HEK293 (cell line): ENCODE data around the gene BORCS8.

ENCODE experiments used
- BCL11B ChIP-seq: fragments of 450-650 bp; formaldehyde crosslinking; IDR thresholded peaks from 2 replicates; pipeline ENCODE4 v1.5.1; 2016; ENCODE audit warnings: low read depth, missing biosample characterization, missing genetic modification characterization
- GFI1B ChIP-seq: fragments of 450-650 bp; formaldehyde crosslinking; IDR thresholded peaks from 2 replicates; pipeline ENCODE4 v1.5.1; 2016; ENCODE audit warnings: missing biosample characterization, missing genetic modification characterization
- HOXA7 ChIP-seq: sonication (generic); formaldehyde crosslinking; IDR thresholded peaks from 2 replicates; pipeline ENCODE4 v1.8.1; 2022; ENCODE audit warnings: missing genetic modification reagents, borderline replicate concordance
- KLF17 ChIP-seq: fragments of 450-650 bp; formaldehyde crosslinking; IDR thresholded peaks from 2 replicates; pipeline ENCODE4 v1.5.1; 2016; ENCODE audit warnings: missing biosample characterization, missing genetic modification characterization
- KLF7 ChIP-seq: fragments of 450-650 bp; formaldehyde crosslinking; IDR thresholded peaks from 2 replicates; pipeline ENCODE4 v1.5.1; 2016; ENCODE audit warnings: missing biosample characterization, missing genetic modification characterization, borderline replicate concordance
- KLF9 ChIP-seq: fragments of 450-650 bp; formaldehyde crosslinking; IDR thresholded peaks from 2 replicates; pipeline ENCODE4 v1.5.1; 2016; ENCODE audit warnings: missing biosample characterization, missing genetic modification characterization, low read depth
- MZF1 ChIP-seq: fragments of 450-650 bp; formaldehyde crosslinking; IDR thresholded peaks from 2 replicates; pipeline ENCODE4 v1.5.1; 2017; ENCODE audit warnings: missing biosample characterization, missing genetic modification characterization, borderline replicate concordance
- SP3 ChIP-seq: fragments of 450-650 bp; formaldehyde crosslinking; IDR thresholded peaks from 2 replicates; pipeline ENCODE4 v1.5.1; 2016; ENCODE audit warnings: missing biosample characterization, missing genetic modification characterization
- ZFHX2 ChIP-seq: fragments of 450-650 bp; formaldehyde crosslinking; conservative IDR thresholded peaks from 2 replicates; pipeline ENCODE4 v1.5.1; 2016; ENCODE audit warnings: missing biosample characterization, missing genetic modification characterization
- ZIC2 ChIP-seq: fragments of 450-650 bp; formaldehyde crosslinking; IDR thresholded peaks from 2 replicates; pipeline ENCODE4 v1.5.1; 2016; ENCODE audit warnings: missing biosample characterization, missing genetic modification characterization
- ZNF146 ChIP-seq: fragments of 450-650 bp; formaldehyde crosslinking; IDR thresholded peaks from 2 replicates; pipeline ENCODE4 v1.5.1; 2016; ENCODE audit warnings: missing biosample characterization, missing genetic modification characterization
- ZNF184 ChIP-seq: fragments of 450-650 bp; IDR thresholded peaks from 2 replicates; pipeline ENCODE4 v1.5.1; 2018; ENCODE audit warnings: missing biosample characterization, mild to moderate bottlenecking, missing genetic modification characterization
- ZNF211 ChIP-seq: fragments of 450-650 bp; formaldehyde crosslinking; IDR thresholded peaks from 2 replicates; pipeline ENCODE4 v1.5.1; 2016; ENCODE audit warnings: low read depth, missing biosample characterization, missing genetic modification characterization
- ZNF335 ChIP-seq: fragments of 450-650 bp; formaldehyde crosslinking; conservative IDR thresholded peaks from 2 replicates; pipeline ENCODE4 v1.5.1; 2016; ENCODE audit warnings: missing biosample characterization, missing genetic modification characterization
- ZNF354C ChIP-seq: fragments of 450-650 bp; formaldehyde crosslinking; IDR thresholded peaks from 2 replicates; pipeline ENCODE4 v1.5.1; 2016; ENCODE audit warnings: missing biosample characterization, missing genetic modification characterization, low read depth, borderline replicate concordance
- ZNF398 ChIP-seq: fragments of 450-650 bp; formaldehyde crosslinking; IDR thresholded peaks from 2 replicates; pipeline ENCODE4 v1.5.1; 2017; ENCODE audit warnings: missing biosample characterization, missing genetic modification characterization
- ZNF510 ChIP-seq: fragments of 450-650 bp; formaldehyde crosslinking; IDR thresholded peaks from 2 replicates; pipeline ENCODE4 v1.5.1; 2018; ENCODE audit warnings: mild to moderate bottlenecking, missing genetic modification characterization, missing biosample characterization; ENCODE audit not compliant: insufficient replicate concordance
- ZNF514 ChIP-seq: fragments of 450-650 bp; formaldehyde crosslinking; IDR thresholded peaks from 2 replicates; pipeline ENCODE4 v1.5.1; 2016; ENCODE audit warnings: missing biosample characterization, missing genetic modification characterization
- ZNF629 ChIP-seq: fragments of 450-650 bp; formaldehyde crosslinking; IDR thresholded peaks from 2 replicates; pipeline ENCODE4 v1.5.1; 2017; ENCODE audit warnings: missing biosample characterization, missing genetic modification characterization
- ZNF747 ChIP-seq: fragments of 450-650 bp; formaldehyde crosslinking; IDR thresholded peaks from 2 replicates; pipeline ENCODE4 v1.5.1; 2016; ENCODE audit warnings: missing biosample characterization, missing genetic modification characterization
- ZNF777 ChIP-seq: fragments of 450-650 bp; formaldehyde crosslinking; IDR thresholded peaks from 2 replicates; pipeline ENCODE4 v1.5.1; 2017; ENCODE audit warnings: missing biosample characterization, missing genetic modification characterization, borderline replicate concordance
- ZNF792 ChIP-seq: fragments of 450-650 bp; formaldehyde crosslinking; IDR thresholded peaks from 2 replicates; pipeline ENCODE4 v1.5.1; 2016; ENCODE audit warnings: missing biosample characterization, missing genetic modification characterization
- ZSCAN16 ChIP-seq: fragments of 450-650 bp; formaldehyde crosslinking; IDR thresholded peaks from 2 replicates; pipeline ENCODE4 v1.5.1; 2016; ENCODE audit warnings: missing biosample characterization, missing genetic modification characterization
- ZSCAN23 ChIP-seq: fragments of 450-650 bp; formaldehyde crosslinking; IDR thresholded peaks from 2 replicates; pipeline ENCODE4 v1.5.1; 2016; ENCODE audit warnings: missing biosample characterization, missing genetic modification characterization
- ZSCAN30 ChIP-seq: fragments of 450-650 bp; IDR thresholded peaks from 2 replicates; pipeline ENCODE4 v1.5.1; 2018; ENCODE audit warnings: missing biosample characterization, mild to moderate bottlenecking, missing genetic modification characterization, moderate library complexity
- TF ChIP-seq, protein P1 (sequence below): fragments of 450-650 bp; formaldehyde crosslinking; IDR thresholded peaks from 2 replicates; pipeline ENCODE4 v1.5.1; 2016; ENCODE audit warnings: missing biosample characterization, missing genetic modification characterization
- TF ChIP-seq, protein P2 (sequence below): fragments of 450-650 bp; formaldehyde crosslinking; IDR thresholded peaks from 2 replicates; pipeline ENCODE4 v1.5.1; 2016; ENCODE audit warnings: missing biosample characterization, missing genetic modification characterization
- TF ChIP-seq, protein P3 (sequence below): fragments of 450-650 bp; formaldehyde crosslinking; IDR thresholded peaks from 2 replicates; pipeline ENCODE4 v1.5.1; 2016; ENCODE audit warnings: missing biosample characterization, missing genetic modification characterization
- TF ChIP-seq, protein P4 (sequence below): fragments of 450-650 bp; formaldehyde crosslinking; IDR thresholded peaks from 2 replicates; pipeline ENCODE4 v1.5.1; 2016; ENCODE audit warnings: missing biosample characterization, missing genetic modification characterization

BORCS8 gene

DNA sequence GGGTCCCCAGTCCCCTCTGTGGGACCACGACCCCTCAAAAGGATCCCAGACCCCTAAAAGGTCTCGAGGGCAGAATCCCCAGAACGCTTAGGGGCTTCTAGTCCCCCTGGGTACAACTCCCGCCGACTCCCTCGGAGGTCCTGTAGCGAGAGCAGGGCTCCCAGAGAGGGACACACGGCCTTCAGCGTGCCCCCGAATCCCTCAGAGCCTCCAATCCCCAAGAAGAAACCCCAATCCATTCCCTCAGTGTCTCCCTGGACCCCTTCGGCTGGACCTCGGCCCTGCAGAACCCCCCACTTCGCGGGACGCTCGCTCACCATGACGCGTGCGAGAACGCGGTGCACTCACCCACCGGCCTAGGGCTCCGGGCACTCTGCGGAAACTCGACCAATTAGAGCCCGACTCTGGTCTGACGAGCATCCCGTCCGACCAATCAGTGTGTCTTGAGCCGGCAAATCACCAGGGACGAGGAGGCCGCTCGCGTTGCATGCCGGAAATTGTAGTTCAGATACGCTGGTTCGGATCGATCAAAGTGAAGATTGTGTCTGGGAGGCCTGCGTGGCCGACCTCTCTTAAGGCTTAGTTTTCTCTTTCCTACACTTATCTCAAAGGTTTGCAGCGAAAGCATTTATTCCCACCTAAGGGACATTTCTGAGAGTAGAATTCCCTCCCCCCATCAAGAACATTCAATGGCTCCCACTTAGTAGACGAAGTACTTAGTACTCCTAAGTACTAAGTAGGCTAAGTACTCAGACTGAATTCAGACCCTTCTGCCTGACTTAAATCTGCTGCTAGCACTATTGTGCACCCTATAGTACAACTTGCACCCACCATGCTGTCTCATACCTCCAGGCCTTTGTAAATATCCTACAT is 53.6 kb downstream of the BORCS8 start, which contains the start of gene TMEM161A (continued):
- TF ChIP-seq, protein P1, sequence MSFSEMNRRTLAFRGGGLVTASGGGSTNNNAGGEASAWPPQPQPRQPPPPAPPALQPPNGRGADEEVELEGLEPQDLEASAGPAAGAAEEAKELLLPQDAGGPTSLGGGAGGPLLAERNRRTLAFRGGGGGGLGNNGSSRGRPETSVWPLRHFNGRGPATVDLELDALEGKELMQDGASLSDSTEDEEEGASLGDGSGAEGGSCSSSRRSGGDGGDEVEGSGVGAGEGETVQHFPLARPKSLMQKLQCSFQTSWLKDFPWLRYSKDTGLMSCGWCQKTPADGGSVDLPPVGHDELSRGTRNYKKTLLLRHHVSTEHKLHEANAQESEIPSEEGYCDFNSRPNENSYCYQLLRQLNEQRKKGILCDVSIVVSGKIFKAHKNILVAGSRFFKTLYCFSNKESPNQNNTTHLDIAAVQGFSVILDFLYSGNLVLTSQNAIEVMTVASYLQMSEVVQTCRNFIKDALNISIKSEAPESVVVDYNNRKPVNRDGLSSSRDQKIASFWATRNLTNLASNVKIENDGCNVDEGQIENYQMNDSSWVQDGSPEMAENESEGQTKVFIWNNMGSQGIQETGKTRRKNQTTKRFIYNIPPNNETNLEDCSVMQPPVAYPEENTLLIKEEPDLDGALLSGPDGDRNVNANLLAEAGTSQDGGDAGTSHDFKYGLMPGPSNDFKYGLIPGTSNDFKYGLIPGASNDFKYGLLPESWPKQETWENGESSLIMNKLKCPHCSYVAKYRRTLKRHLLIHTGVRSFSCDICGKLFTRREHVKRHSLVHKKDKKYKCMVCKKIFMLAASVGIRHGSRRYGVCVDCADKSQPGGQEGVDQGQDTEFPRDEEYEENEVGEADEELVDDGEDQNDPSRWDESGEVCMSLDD (tag by site-specific recombination), result peak; percentile 14; the same call in 1 of the 2 replicates
- TF ChIP-seq BCL11B (no peak), ZNF514 (tag by site-specific recombination) (no peak), KLF7 (no peak), ZNF510 (tag by site-specific recombination) (no peak), GFI1B (tag by site-specific recombination) (no peak), ZNF777 (tag by site-specific recombination) (no peak), ZIC2 (tag by site-specific recombination) (peak; percentile 34; the same call in 1 of the 2 replicates), ZNF146 (tag by site-specific recombination) (no peak), ZNF354C (tag by site-specific recombination) (no peak), MZF1 (tag by site-specific recombination) (no peak), ZSCAN30 (tag by site-specific recombination) (no peak), ZNF211 (tag by site-specific recombination) (no peak), KLF9 (tag by site-specific recombination) (no peak), ZFHX2 (no peak), ZSCAN23 (tag by site-specific recombination) (no peak), ZNF747 (tag by site-specific recombination) (no peak), ZNF335 (tag by site-specific recombination) (peak; percentile 85), ZNF184 (tag by site-specific recombination) (no peak), KLF17 (tag by site-specific recombination) (0 out of 2 replicates have a peak, but pooled peaks have one; percentile 18), ZNF629 (tag by site-specific recombination) (peak; percentile 14; the same call in 1 of the 2 replicates), SP3 (tag by site-specific recombination) (peak; percentile 50; the same call in 1 of the 2 replicates), ZNF398 (tag by site-specific recombination) (0 out of 2 replicates have a peak, but pooled peaks have one; percentile 29), HOXA7 (CRISPR knock-in tag) (no peak), ZSCAN16 (tag by site-specific recombination) (0 out of 2 replicates have a peak, but pooled peaks have one; percentile 15), ZNF792 (tag by site-specific recombination) (no peak)
- TF ChIP-seq, protein P2, sequence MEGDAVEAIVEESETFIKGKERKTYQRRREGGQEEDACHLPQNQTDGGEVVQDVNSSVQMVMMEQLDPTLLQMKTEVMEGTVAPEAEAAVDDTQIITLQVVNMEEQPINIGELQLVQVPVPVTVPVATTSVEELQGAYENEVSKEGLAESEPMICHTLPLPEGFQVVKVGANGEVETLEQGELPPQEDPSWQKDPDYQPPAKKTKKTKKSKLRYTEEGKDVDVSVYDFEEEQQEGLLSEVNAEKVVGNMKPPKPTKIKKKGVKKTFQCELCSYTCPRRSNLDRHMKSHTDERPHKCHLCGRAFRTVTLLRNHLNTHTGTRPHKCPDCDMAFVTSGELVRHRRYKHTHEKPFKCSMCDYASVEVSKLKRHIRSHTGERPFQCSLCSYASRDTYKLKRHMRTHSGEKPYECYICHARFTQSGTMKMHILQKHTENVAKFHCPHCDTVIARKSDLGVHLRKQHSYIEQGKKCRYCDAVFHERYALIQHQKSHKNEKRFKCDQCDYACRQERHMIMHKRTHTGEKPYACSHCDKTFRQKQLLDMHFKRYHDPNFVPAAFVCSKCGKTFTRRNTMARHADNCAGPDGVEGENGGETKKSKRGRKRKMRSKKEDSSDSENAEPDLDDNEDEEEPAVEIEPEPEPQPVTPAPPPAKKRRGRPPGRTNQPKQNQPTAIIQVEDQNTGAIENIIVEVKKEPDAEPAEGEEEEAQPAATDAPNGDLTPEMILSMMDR (tag by site-specific recombination), result no peak
- TF ChIP-seq, protein P3, sequence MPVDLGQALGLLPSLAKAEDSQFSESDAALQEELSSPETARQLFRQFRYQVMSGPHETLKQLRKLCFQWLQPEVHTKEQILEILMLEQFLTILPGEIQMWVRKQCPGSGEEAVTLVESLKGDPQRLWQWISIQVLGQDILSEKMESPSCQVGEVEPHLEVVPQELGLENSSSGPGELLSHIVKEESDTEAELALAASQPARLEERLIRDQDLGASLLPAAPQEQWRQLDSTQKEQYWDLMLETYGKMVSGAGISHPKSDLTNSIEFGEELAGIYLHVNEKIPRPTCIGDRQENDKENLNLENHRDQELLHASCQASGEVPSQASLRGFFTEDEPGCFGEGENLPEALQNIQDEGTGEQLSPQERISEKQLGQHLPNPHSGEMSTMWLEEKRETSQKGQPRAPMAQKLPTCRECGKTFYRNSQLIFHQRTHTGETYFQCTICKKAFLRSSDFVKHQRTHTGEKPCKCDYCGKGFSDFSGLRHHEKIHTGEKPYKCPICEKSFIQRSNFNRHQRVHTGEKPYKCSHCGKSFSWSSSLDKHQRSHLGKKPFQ (tag by site-specific recombination), result no peak
- TF ChIP-seq, protein P4, sequence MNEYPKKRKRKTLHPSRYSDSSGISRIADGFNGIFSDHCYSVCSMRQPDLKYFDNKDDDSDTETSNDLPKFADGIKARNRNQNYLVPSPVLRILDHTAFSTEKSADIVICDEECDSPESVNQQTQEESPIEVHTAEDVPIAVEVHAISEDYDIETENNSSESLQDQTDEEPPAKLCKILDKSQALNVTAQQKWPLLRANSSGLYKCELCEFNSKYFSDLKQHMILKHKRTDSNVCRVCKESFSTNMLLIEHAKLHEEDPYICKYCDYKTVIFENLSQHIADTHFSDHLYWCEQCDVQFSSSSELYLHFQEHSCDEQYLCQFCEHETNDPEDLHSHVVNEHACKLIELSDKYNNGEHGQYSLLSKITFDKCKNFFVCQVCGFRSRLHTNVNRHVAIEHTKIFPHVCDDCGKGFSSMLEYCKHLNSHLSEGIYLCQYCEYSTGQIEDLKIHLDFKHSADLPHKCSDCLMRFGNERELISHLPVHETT, result no peak
